Psoas muscle (tissue), 8 donors: ENCODE data around the gene MAG. TPM values are rescaled to one million over a fixed set of nuclear protein-coding genes. Genes with fewer than 3 reads are reported as not detected.

ENCODE experiments used
- ATAC-seq, 4 donors: fragments of 200-7000 bp; cut with Tn5 transposase; one replicate each; pipeline ENCODE4 v1.9.1; 2020; ENCODE audit warnings: moderate library complexity in 3 of 4, mild to moderate bottlenecking in 2 of 4
- DNase-seq, 2 donors: peaks; one replicate each; pipeline ENCODE4 v3.0.0-alpha.2; 2020
- H3K27ac ChIP-seq: fragments of 200-600 bp; one replicate; pipeline ENCODE4 v1.8.0; 2022
- H3K27me3 ChIP-seq, 3 donors: fragments of 200-600 bp in 1 of 3; one replicate each; pipeline versions ENCODE4 v1.6.1 to v1.8.0; 2013 to 2022; ENCODE audit warnings: low read length in 2 of 3, mild to moderate bottlenecking in 2 of 3, moderate library complexity in 1 of 3; ENCODE audit not compliant: insufficient read depth in 3 of 3
- H3K36me3 ChIP-seq, 2 donors: fragments of 200-600 bp in 1 of 2; one replicate each; pipeline versions ENCODE4 v1.6.1 to v1.8.0; 2013 to 2022; ENCODE audit warnings: low read depth in 1 of 2, mild to moderate bottlenecking in 1 of 2, moderate library complexity in 1 of 2; ENCODE audit not compliant: insufficient read depth in 1 of 2
- H3K4me1 ChIP-seq: fragments of 200-600 bp; one replicate; pipeline ENCODE4 v1.8.0; 2022
- H3K4me3 ChIP-seq: fragments of 200-600 bp; one replicate; pipeline ENCODE4 v1.8.0; 2022; ENCODE audit warnings: mild to moderate bottlenecking
- H3K9me3 ChIP-seq: fragments of 200-600 bp; one replicate; pipeline ENCODE4 v1.8.0; 2022
- CTCF ChIP-seq: fragments of 200-600 bp; IDR thresholded peaks from one replicate; pipeline ENCODE4 v1.8.0; 2022; ENCODE audit warnings: antibody characterized with exemption
- WGBS, 3 donors: extraction: QIAGEN DNeasy Blood & Tissue Kit; methylation state at CpG; one replicate each; pipeline versions ENCODE4 v1.1.6 to v1.1.7; 2013; 5-methylcytosine and 5-hydroxymethylcytosine counted together
- intact Hi-C, 2 donors: fragments of 100-400 bp; cut with DNase I; formaldehyde crosslinking; loops; one replicate each; pipeline versions ENCODE4 v1.11.0 to v1.14.2; 2022
- polyA plus RNA-seq, 3 donors: library from polyadenylated mRNA; stranded (reverse); fragments of 200-250 nt; gene quantifications; one replicate each; pipeline ENCODE4 v1.2.3, GENCODE V29; 2013
- total RNA-seq, 4 donors: library from RNA; stranded (reverse); fragmentation: NEBNext Ultra II Directional in 2 of 4; extraction: Animal tissue kit (Norgen Biotek cat#: 25700) in 2 of 4; gene quantifications; one replicate each; pipeline versions ENCODE4 v1.2.1 to v1.2.4, GENCODE V29; 2021 to 2023
- donor health status: healthy with polysubstance abuse.
- donor health status: DM: no; HTN: no; CAD: no; lungs with moderate emphysema.
- donor health status: Bipolar disorder and iron deficiency.
- donor health status: healthy.
- donor health status: DM: yes; HTN: yes; CAD: no.
- donor health status: DM: no; HTN: no; CAD: no.
- donor health status: DM: no; HTN: no; CAD: no.
- donor health status: DM: yes; HTN: yes; CAD: no.

The MAG gene
- total and polyA plus RNA-seq, 7 donors = 0.05 to 0.30 (median 0.11) TPM; not detected in 4

DNA sequence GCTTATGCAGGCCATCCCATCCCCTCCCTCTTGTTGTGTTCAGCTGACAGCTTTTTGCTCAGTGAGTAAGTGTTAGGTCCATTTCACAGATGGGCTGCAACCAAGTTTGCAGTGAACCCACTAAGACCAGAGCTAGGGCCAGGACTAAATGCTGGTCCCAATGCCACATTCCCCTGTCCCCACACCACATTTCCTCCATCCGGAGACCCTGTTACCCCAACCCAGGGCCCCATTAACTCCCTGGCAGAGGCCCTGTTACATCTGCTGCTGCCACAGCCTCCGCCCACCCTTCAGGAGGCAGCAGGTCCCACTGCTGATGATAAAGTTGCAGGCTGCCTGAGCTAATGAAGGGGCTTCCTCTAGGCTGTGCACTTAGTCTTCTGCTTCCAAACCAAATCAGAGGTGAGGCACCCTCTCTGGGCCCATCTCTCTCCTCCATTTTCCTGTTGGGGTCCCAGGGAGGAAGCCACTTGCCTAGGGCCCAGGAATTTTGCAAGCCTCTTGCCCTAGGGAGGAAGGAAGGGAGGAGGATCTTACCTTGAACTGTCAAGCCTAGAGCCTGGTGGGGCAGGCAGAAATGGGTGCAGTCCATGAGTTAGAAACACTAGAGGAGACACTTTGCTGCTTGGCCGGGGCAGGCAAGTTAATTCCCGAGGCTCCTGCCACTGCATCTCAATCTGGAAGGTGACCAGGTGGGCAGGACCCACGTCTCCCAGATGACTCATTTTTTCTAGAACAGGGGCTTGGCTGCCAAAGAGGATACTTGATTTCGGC lies 26.6 kb upstream of the MAG start:
- Histone ChIP-seq H3K27me3 (no peaks in the 10 kb centered on the region), H3K27ac (peak overlapping the region; percentile 94), H3K36me3 (peaks cover 0 to 2% of the 10 kb centered on the region in 2 donors), H3K9me3 (no peaks in the 10 kb centered on the region), H3K4me3 (no peak overlapping the region), H3K4me1 (peaks cover 30% of the 10 kb centered on the region)
- TF ChIP-seq CTCF = no peak
- 24 to 30% (median 26%) methylated on average over 6 of the region's 6 CpGs for WGBS, 3 donors
- intact Hi-C loops = loop anchor here (5.0 to 10.0 kb wide), 3 partner anchors 121 to 201 kb away; partner anchors contain the start of gene FXYD7 (in 2 of the 2)
- DNase-seq (peak in 1 of 2 donors; percentile 68), ATAC-seq (peak in 1 of 4 donors; percentile 11)

DNA sequence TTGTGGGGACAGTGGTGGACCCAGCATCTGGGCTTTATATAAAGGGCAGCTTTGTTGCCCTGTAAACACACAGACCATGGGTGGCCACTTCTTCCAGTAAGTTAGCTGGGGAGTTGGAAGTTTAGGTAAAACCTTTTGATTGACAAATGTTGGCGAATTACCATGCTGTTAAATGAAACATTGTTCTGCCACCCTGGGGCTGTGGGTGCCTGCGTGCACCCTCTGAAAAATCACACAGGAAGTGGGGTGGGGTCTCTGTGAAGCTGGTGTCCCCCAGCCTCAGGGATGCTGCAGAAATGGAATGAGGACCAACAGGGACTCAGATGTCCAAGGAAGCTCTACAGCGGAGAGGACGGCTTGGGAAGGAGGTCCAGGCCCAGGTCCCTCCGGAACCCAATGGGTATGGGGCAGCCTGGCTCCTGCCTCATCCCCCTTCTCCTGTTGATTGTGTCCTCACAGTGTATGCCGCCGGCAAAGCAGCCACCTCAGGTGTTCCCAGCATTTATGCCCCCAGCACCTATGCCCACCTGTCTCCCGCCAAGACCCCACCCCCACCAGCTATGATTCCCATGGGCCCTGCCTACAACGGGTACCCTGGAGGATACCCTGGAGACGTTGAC lies 26.0 kb upstream of the MAG start:
- DNase-seq (no peak), ATAC-seq (no peak)
- intact Hi-C loops = loop anchor here (5.0 to 10.0 kb wide), 3 partner anchors 121 to 201 kb away; partner anchors contain the start of gene FXYD7 (in 2 of the 2)
- Histone ChIP-seq H3K4me1 (peaks cover 30% of the 10 kb centered on the region), H3K27ac (peak overlapping the region; percentile 94), H3K9me3 (no peaks in the 10 kb centered on the region), H3K36me3 (peaks cover 0 to 9% of the 10 kb centered on the region in 2 donors), H3K27me3 (no peaks in the 10 kb centered on the region), H3K4me3 (no peak overlapping the region)
- TF ChIP-seq CTCF = no peak
- WGBS, 3 donors = 68 to 79% (median 78%) methylated on average over 9 to 10 of the region's 10 CpGs

- peak overlapping the region; percentile 91 for H3K4me3 ChIP-seq
- H3K9me3 ChIP-seq = no peaks in the 10 kb centered on the region
- no peaks in the 10 kb centered on the region for H3K27me3 ChIP-seq
- intact Hi-C loops = loop anchor here (5.0 to 10.0 kb wide), 3 partner anchors 122 to 202 kb away; partner anchors contain the start of gene FXYD7 (in 2 of the 2)
- H3K36me3 ChIP-seq = peaks cover 0 to 16% of the 10 kb centered on the region in 2 donors
- H3K27ac ChIP-seq = peak overlapping the region; percentile 94
- peaks cover 30% of the 10 kb centered on the region for H3K4me1 ChIP-seq
- WGBS, 3 donors = 23 to 38% (median 28%) methylated on average over 35 to 39 of the region's 39 CpGs
- ATAC-seq (peak in 2 of 4 donors; percentile 1 to 31), DNase-seq (peak; percentile 50 to 61)
- no peak for TF ChIP-seq CTCF
Measured at GRCh38 chr19:35266520-35267352, 25.2 kb upstream of the MAG start.

DNA sequence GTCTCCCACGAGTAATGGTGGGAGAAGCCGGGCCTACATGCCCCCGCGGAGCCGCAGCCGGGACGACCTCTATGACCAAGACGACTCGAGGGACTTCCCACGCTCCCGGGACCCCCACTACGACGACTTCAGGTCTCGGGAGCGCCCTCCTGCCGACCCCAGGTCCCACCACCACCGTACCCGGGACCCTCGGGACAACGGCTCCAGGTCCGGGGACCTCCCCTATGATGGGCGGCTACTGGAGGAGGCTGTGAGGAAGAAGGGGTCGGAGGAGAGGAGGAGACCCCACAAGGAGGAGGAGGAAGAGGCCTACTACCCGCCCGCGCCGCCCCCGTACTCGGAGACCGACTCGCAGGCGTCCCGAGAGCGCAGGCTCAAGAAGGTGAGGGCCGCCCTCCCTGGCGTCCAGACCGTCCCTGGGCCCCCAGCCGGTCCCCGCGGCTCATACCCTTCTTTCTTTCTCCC lies 24.6 kb upstream of the MAG start:
- 0 to 1% (median 1%) methylated on average over 34 to 40 of the region's 40 CpGs for WGBS, 3 donors
- Histone ChIP-seq H3K27ac (peak overlapping the region; percentile 94), H3K4me3 (peak overlapping the region; percentile 91), H3K4me1 (peaks cover 29% of the 10 kb centered on the region), H3K36me3 (peaks cover 0 to 23% of the 10 kb centered on the region in 2 donors), H3K9me3 (no peaks in the 10 kb centered on the region), H3K27me3 (no peaks in the 10 kb centered on the region)
- DNase-seq (peak; percentile 63 to 82), ATAC-seq (peak; percentile 13 to 64 (median 39))
- TF ChIP-seq CTCF = no peak
- intact Hi-C loops = loop anchor here (5.0 to 10.0 kb wide), 3 partner anchors 123 to 203 kb away; partner anchors contain the start of gene FXYD7 (in 2 of the 2)
